GM19438 (cell line): Measurements from ENCODE around the gene S100A6.
"Not testable (repeated sequence)": the region's sequence is repeated elsewhere in the genome, so short reads cannot be mapped to it uniquely, and the experiment has no call there.

Experiments used
- ATAC-seq: cut with Tn5 transposase; IDR thresholded peaks from one replicate; pipeline ENCODE4 v1.9.1; 2021; ENCODE audit warnings: low read depth; ENCODE audit not compliant: unreplicated experiment

The S100A6 gene

GRCh38 chr1:153565529-153566374, 30.0 kb upstream of the S100A6 start, which contains the start of gene S100A2:
TSS of gene S100A2 (minus strand) at chr1:153565844. CDS start at chr1:153563877, 1,967 bp downstream.
- no peak for ATAC-seq

GRCh38 chr1:153563991-153564390, 28.2 kb upstream of the S100A6 start:
- ATAC-seq: no peak

GRCh38 chr1:153563483-153563901, 27.7 kb upstream of the S100A6 start:
- ATAC-seq: no peak

- ATAC-seq: not testable (repeated sequence)
Measured at GRCh38 chr1:153562021-153562420, 26.2 kb upstream of the S100A6 start.

GRCh38 chr1:153561466-153561985, 25.7 kb upstream of the S100A6 start:
- ATAC-seq: no peak

- no peak for ATAC-seq
Measured at GRCh38 chr1:153560771-153561465, 25.1 kb upstream of the S100A6 start.

GRCh38 chr1:153560241-153560640, 24.4 kb upstream of the S100A6 start:
- no peak for ATAC-seq

GRCh38 chr1:153557877-153558276, 22.1 kb upstream of the S100A6 start:
- no peak for ATAC-seq

- ATAC-seq: no peak
Measured at GRCh38 chr1:153556348-153556747, 20.6 kb upstream of the S100A6 start.

GRCh38 chr1:153553830-153554541, 18.2 kb upstream of the S100A6 start:
- no peak for ATAC-seq

- ATAC-seq: no peak
Measured at GRCh38 chr1:153553096-153553495, 17.3 kb upstream of the S100A6 start.

- no peak for ATAC-seq
Measured at GRCh38 chr1:153552335-153552734, 16.5 kb upstream of the S100A6 start.

GRCh38 chr1:153550827-153551500, 15.2 kb upstream of the S100A6 start:
- ATAC-seq: no peak

GRCh38 chr1:153550398-153550758, 14.6 kb upstream of the S100A6 start:
- ATAC-seq: no peak

GRCh38 chr1:153549741-153550397, 14.1 kb upstream of the S100A6 start:
- ATAC-seq: no peak

GRCh38 chr1:153548722-153549688, 13.2 kb upstream of the S100A6 start, which contains the start of gene S100A3:
TSS of gene S100A3 (minus strand) at chr1:153549258. CDS start at chr1:153548485, 773 bp downstream.
- ATAC-seq: no peak

GRCh38 chr1:153547560-153548551, 12.1 kb upstream of the S100A6 start:
- no peak for ATAC-seq
